Bronchial epithelial cell (primary cell): ENCODE data around the gene SCTR. TPM values are rescaled to one million over a fixed set of nuclear protein-coding genes. Genes with fewer than 3 reads are reported as not detected.

Experiments
- DNase-seq: peaks from one replicate; pipeline ENCODE4 v3.0.0-alpha.2; 2010; ENCODE audit warnings: low read depth
- FAIRE-seq: peaks from 2 replicates; lab custom pipeline; 2011; peaks lifted over from hg19 to GRCh38; lab: Jason Lieb, UNC
- H3K27me3 ChIP-seq: 2 replicates; pipeline ENCODE4 v1.5.1; 2011; ENCODE audit warnings: low read length; ENCODE audit not compliant: control insufficient read depth, insufficient read depth
- H3K36me3 ChIP-seq: 2 replicates; pipeline ENCODE4 v1.5.1; 2011; ENCODE audit warnings: low read length; ENCODE audit not compliant: control insufficient read depth, insufficient read depth
- H3K4me3 ChIP-seq: 2 replicates; pipeline ENCODE4 v1.5.1; 2011; ENCODE audit warnings: mild to moderate bottlenecking, low read depth, low read length, control low read depth
- total RNA-seq: library from RNA; depleted of rRNA; stranded (reverse); fragments of >200 nt; gene quantifications from 2 replicates; pipeline ENCODE4 v1.2.1, GENCODE V29; 2014
- TF ChIP-seq, protein P1 (sequence below): IDR thresholded peaks from 2 replicates; pipeline ENCODE4 v1.5.1; 2011; ENCODE audit warnings: mild to moderate bottlenecking, moderate library complexity, low read length, control low read depth, inconsistent platforms; ENCODE audit not compliant: insufficient read depth, severe bottlenecking

The SCTR gene
- total RNA-seq, 1 donor from 2014 or later = not detected

DNA sequence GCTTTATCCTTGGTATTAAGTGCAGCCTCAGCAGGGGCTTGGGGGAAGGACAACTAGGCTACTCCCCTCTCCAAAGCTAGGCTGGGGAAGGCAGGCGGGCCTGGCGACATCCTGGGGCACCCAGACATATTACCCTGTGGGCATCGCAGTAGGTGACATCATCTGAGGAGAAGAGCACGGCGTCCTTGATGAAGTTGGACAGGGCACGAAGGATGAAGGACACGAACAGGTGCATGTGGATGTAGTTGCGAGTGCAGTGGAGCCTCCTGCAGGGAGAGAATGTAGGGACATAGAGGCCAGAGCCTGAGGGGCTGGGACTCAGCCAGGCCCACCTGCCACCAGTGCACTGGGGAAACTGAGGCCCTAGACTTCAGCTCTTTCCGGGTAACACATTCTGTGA lies 60.3 kb downstream of the SCTR start:
- TF ChIP-seq, protein P1, sequence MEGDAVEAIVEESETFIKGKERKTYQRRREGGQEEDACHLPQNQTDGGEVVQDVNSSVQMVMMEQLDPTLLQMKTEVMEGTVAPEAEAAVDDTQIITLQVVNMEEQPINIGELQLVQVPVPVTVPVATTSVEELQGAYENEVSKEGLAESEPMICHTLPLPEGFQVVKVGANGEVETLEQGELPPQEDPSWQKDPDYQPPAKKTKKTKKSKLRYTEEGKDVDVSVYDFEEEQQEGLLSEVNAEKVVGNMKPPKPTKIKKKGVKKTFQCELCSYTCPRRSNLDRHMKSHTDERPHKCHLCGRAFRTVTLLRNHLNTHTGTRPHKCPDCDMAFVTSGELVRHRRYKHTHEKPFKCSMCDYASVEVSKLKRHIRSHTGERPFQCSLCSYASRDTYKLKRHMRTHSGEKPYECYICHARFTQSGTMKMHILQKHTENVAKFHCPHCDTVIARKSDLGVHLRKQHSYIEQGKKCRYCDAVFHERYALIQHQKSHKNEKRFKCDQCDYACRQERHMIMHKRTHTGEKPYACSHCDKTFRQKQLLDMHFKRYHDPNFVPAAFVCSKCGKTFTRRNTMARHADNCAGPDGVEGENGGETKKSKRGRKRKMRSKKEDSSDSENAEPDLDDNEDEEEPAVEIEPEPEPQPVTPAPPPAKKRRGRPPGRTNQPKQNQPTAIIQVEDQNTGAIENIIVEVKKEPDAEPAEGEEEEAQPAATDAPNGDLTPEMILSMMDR = no peak
- Histone ChIP-seq H3K27me3 (no peaks in the 10 kb centered on the region), H3K36me3 (no peaks in the 10 kb centered on the region), H3K4me3 (no peak overlapping the region)
- FAIRE-seq = no peak
- no peak for DNase-seq

DNA sequence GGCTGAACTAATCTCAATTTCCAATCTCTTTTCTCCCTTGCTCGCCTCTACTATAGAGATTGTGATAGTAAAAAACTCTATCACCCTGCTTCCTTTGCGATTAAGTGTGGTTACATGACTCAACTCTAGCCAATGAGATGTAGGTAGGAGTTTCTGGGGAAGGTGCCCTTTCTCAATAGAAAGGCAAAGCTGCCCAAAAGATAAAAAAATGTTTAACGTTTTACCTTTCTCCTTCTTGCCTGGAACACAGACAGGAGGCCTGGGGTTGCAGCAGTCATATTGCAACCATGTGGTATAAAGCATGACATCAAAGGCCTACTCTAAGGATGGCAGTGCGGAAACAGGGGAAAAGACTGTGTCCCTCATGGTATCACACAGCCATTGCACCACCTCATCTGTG lies 61.1 kb downstream of the SCTR start:
- TF ChIP-seq, protein P1 = no peak
- H3K4me3 ChIP-seq = no peak overlapping the region
- DNase-seq = peak; percentile 5
- no peaks in the 10 kb centered on the region for H3K27me3 ChIP-seq
- no peaks in the 10 kb centered on the region for H3K36me3 ChIP-seq
- no peak for FAIRE-seq

DNA sequence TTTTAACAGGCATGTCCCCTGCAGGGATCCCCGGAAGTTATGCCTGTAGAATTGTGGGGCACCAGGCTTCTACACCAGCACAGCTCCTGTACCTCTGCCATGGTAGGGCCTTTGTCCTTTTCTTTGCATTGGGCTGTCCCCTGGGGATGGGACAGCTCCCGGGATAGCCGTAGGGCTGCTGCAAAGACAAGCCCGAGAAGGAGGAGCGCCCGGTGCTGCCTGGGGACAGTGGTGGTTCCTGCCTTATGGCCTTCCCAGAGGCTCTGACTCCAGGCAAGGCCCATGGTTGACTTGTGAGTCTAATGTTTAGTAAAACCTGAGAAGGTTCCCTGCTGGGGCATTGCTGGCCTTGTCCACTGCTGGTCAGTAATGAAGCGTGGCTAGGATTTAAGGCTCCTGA lies 61.7 kb downstream of the SCTR start:
- TF ChIP-seq, protein P1 = no peak
- DNase-seq (no peak), FAIRE-seq (no peak)
- no peaks in the 10 kb centered on the region for H3K27me3 ChIP-seq
- no peak overlapping the region for H3K4me3 ChIP-seq
- no peaks in the 10 kb centered on the region for H3K36me3 ChIP-seq

DNA sequence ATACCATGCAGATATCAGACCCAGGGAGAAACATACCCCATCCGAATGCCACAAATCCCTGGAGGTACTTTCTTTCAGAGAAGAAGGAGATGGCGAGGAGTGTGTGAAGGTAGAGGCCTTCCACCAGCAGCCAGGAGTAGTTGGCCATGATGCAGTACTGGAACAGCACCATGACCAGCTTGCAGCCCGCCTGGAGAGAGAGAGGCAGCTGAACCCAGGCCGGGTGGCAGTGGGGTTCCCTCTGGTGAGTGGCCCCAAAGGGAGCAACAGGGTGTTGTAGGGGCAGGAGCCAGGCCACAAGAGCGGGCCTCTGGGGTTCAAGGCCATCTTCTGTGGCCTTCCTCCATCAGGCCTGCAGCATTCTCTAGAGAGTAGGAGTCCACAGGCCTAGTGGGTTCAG lies 62.5 kb downstream of the SCTR start:
- FAIRE-seq = no peak
- no peak for DNase-seq
- Histone ChIP-seq H3K36me3 (no peaks in the 10 kb centered on the region), H3K27me3 (no peaks in the 10 kb centered on the region), H3K4me3 (no peak overlapping the region)
- TF ChIP-seq, protein P1 = no peak

DNA sequence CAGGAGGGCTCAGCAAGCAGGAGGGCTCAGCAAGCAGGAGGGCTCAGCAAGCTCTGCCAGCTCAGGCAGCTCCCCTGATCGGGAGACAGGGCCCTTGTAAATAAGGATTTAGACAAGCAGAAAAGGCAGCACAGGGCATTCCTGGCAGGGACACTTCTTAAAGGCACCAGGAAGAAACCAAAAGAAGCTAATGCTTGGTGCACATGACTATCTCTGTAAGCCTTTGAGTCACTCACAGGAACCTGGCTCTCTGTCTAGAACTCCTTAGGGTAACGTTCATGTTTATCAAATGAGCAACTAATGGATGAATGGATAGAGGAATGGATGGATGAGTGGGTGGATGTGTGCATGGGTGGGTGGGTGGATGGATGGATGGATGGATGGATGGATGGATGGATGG lies 64.2 kb downstream of the SCTR start:
- Histone ChIP-seq H3K27me3 (no peaks in the 10 kb centered on the region), H3K36me3 (no peaks in the 10 kb centered on the region), H3K4me3 (no peak overlapping the region)
- FAIRE-seq (no peak), DNase-seq (peak; percentile 42)
- TF ChIP-seq, protein P1 = no peak

DNA sequence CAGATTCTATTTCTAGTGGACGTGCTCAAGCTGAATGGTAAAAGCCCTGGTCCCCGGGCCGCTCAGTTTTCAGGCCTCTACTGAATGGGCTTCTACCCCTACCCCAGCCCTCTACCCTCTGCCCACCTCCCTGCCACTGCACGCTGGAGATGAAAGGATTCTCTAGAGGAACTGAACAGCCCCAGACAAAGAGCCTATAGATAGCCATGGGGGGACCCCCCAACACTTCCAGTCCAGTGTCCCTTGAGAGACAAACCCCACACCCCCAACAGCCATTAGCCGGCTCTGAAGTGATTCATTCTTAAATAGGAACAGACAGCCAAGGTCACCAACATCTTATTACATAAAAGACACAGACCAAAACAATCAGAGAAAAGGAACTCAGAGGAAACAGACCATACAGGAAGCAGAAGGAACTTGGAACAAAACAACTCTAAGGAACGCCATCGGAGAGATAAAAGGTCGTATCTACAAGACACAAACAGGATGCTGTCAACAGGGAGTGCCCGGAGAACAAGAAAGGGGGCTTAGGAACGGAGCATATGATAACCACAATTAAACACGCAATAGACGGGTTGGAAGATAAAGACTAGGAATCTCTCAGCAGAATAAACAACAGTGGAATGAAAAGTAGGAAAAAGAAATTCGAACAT lies 69.1 kb downstream of the SCTR start:
- Histone ChIP-seq H3K27me3 (no peaks in the 10 kb centered on the region), H3K4me3 (no peak overlapping the region), H3K36me3 (no peaks in the 10 kb centered on the region)
- no peak for DNase-seq
- TF ChIP-seq, protein P1 = no peak
- FAIRE-seq = no peak
